Stomach (tissue), 9 donors: Measurements from ENCODE around the gene CEP78. TPM values are rescaled to one million over a fixed set of nuclear protein-coding genes. Genes with fewer than 3 reads are reported as not detected.

Experiments used
- DNase-seq, 2 donors: peaks; one replicate each; pipeline versions ENCODE4 v3.0.0 to v3.0.0-alpha.2; 2013 to 2019
- H3K27ac ChIP-seq, 5 donors: fragments of 200-600 bp in 4 of 5; sonication (generic) in 4 of 5; one replicate each; pipeline ENCODE4 v1.5.1; 2013 to 2019; ENCODE audit warnings: mild to moderate bottlenecking in 1 of 5, moderate library complexity in 1 of 5
- H3K27me3 ChIP-seq, 3 donors: fragments of 200-600 bp; sonication (generic); one replicate each; pipeline ENCODE4 v1.5.1; 2017 to 2019; ENCODE audit warnings: mixed run types in 1 of 3
- H3K36me3 ChIP-seq, 4 donors: fragments of 200-600 bp; sonication (generic); 1 replicate in 3 of 4; 2 replicates in 1 of 4; pipeline ENCODE4 v1.5.1; 2016 to 2019
- H3K4me1 ChIP-seq, 4 donors: fragments of 200-600 bp; sonication (generic); one replicate each; pipeline ENCODE4 v1.5.1; 2016 to 2019
- H3K4me3 ChIP-seq, 4 donors: fragments of 200-600 bp; sonication (generic) in 3 of 4; one replicate each; pipeline ENCODE4 v1.5.1; 2016 to 2019; ENCODE audit warnings: mild to moderate bottlenecking in 1 of 4
- H3K9me3 ChIP-seq, 4 donors: fragments of 200-600 bp; sonication (generic); one replicate each; pipeline ENCODE4 v1.5.1; 2016 to 2019
- EP300 ChIP-seq: sonication (generic); formaldehyde crosslinking; IDR thresholded peaks from one replicate; pipeline ENCODE4 v1.6.1; 2017; ENCODE audit warnings: antibody characterized with exemption
- POLR2A ChIP-seq, 4 donors: fragments of 450-650 bp; IDR thresholded peaks; one replicate each; pipeline ENCODE4 v1.6.1; 2016; ENCODE audit warnings: antibody characterized with exemption in 4 of 4, control low read depth in 2 of 4, mild to moderate bottlenecking in 1 of 4, moderate library complexity in 1 of 4
- POLR2AphosphoS5 ChIP-seq, 3 donors: sonication (generic); formaldehyde crosslinking; IDR thresholded peaks; one replicate each; pipeline ENCODE4 v1.6.1; 2016; ENCODE audit warnings: antibody characterized with exemption in 3 of 3
- WGBS, 5 donors: extraction: QIAGEN DNeasy Blood & Tissue Kit in 3 of 5; methylation state at CpG; one replicate each; pipeline versions ENCODE4 v1.1.5 to v1.1.7; 2013 to 2018; 5-methylcytosine and 5-hydroxymethylcytosine counted together
- intact Hi-C: fragments of 100-400 bp; cut with DNase I; formaldehyde crosslinking; loops from one replicate; pipeline ENCODE4 v1.15.1; 2023; ENCODE audit warnings: low total_unique reads
- polyA plus RNA-seq, 3 donors: library from polyadenylated mRNA; stranded (reverse); fragments of 200-250 nt; gene quantifications; one replicate each; pipeline ENCODE4 v1.2.3, GENCODE V29; 2013
- total RNA-seq, 5 donors: library from RNA; depleted of rRNA; stranded (reverse); fragments of >200 nt; gene quantifications; one replicate each; pipeline versions ENCODE4 v1.1.0 to v1.2.3, GENCODE V29; 2014 to 2016
- TF ChIP-seq, protein P1 (sequence below), 7 experiments: fragments of 450-650 bp in 4 of 7; fragments of 200-600 bp in 3 of 7; sonication (generic) in 3 of 7; IDR thresholded peaks; one replicate each; pipeline ENCODE4 v1.5.1; 2016 to 2019; ENCODE audit warnings: antibody characterized with exemption in 7 of 7, control low read depth in 2 of 7, mild to moderate bottlenecking in 1 of 7
- donor health status: healthy with polysubstance abuse.
- donor health status: Bipolar disorder and iron deficiency.
- donor health status: healthy.

The CEP78 gene
- total and polyA plus RNA-seq, 8 donors, result 3.5 to 34.1 (median 5.3) TPM

DNA sequence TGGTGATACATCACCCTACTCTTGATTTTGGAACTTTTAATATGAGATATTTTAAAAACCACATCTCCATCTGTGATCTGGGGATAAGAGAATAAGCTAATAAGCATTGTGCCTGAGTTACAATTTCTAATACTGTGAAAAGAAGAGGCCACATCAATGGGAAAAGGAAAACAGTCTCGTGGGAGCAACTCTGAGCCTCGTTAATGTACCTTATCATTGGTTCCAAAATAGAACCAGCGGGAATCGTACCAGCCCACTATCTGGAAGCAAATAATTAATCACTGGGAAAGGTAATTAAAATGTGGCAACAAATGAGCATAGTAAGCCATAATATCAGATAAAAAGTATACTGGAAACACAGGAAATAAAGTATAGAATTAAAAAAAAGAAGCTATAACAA, 28.0 kb upstream of the CEP78 start:
- 29 to 44% (median 38%) methylated on average over 4 of the region's 4 CpGs for WGBS, 5 donors
- TF ChIP-seq POLR2A (IDR thresholded peaks at IDR 0.05) (no peak), POLR2AphosphoS5 (IDR thresholded peaks at IDR 0.05) (no peak), EP300 (no peak)
- TF ChIP-seq, protein P1, sequence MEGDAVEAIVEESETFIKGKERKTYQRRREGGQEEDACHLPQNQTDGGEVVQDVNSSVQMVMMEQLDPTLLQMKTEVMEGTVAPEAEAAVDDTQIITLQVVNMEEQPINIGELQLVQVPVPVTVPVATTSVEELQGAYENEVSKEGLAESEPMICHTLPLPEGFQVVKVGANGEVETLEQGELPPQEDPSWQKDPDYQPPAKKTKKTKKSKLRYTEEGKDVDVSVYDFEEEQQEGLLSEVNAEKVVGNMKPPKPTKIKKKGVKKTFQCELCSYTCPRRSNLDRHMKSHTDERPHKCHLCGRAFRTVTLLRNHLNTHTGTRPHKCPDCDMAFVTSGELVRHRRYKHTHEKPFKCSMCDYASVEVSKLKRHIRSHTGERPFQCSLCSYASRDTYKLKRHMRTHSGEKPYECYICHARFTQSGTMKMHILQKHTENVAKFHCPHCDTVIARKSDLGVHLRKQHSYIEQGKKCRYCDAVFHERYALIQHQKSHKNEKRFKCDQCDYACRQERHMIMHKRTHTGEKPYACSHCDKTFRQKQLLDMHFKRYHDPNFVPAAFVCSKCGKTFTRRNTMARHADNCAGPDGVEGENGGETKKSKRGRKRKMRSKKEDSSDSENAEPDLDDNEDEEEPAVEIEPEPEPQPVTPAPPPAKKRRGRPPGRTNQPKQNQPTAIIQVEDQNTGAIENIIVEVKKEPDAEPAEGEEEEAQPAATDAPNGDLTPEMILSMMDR (IDR thresholded peaks at IDR 0.05), result no peak
- H3K27me3 ChIP-seq, result no peaks in the 10 kb centered on the region
- H3K27ac ChIP-seq, result no peak overlapping the region
- intact Hi-C loops, result no loop called here
- H3K36me3 ChIP-seq, result no peaks in the 10 kb centered on the region
- H3K4me1 ChIP-seq, result no peaks in the 10 kb centered on the region
- no peak for DNase-seq
- H3K9me3 ChIP-seq, result no peaks in the 10 kb centered on the region
- H3K4me3 ChIP-seq, result no peak overlapping the region

DNA sequence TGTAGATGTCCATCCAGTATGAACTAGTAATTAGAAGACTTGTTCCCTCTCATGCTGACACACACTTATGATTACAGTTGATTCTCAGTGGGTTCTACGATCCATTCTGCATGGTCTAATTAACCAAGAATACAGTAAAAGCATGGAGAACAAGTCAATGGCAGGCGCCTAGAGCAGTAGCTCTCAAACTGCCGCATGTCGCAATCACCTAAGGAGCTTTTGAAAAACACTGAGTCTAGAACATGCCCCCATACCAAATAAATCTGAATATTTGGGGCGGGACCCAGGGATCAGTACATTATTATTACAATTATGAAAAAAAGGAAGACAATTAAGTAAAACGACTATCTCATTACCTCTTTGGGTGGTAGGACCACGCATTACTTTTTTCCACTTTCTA, 26.7 kb upstream of the CEP78 start:
- Histone ChIP-seq H3K36me3 (no peaks in the 10 kb centered on the region), H3K4me1 (peaks cover 0 to 8% (median 2%) of the 10 kb centered on the region in 4 donors), H3K27ac (no peak overlapping the region), H3K27me3 (no peaks in the 10 kb centered on the region), H3K4me3 (no peak overlapping the region), H3K9me3 (no peaks in the 10 kb centered on the region)
- DNase-seq, result no peak
- intact Hi-C loops, result no loop called here
- TF ChIP-seq POLR2AphosphoS5 (IDR thresholded peaks at IDR 0.05) (no peak), POLR2A (IDR thresholded peaks at IDR 0.05) (no peak), EP300 (no peak)
- TF ChIP-seq, protein P1 (IDR thresholded peaks at IDR 0.05), result no peak
- 81 to 98% (median 97%) methylated on average over 7 of the region's 7 CpGs for WGBS, 5 donors

DNA sequence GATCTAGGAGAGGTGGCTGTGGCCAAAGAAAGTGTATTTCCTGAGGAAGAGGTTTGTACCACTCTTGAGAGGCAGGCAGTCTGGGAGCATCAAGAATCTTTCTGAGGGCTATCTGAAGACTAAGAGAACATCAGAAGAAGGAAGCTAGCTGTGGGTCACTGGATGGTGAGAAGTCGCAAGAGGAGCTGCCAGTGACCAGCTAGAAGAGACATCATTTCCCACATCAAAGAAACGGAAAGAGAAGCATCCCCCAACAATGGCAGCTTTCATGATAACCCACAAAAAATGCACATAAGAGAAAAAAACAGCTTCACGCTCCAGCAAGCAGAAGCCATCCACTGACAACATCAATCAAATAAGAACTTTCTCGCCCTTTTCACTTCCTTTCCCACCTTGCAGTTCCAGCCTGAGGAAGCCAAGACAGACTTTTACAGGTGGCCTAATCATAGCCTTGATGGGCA, 25.0 kb upstream of the CEP78 start:
- Histone ChIP-seq H3K27ac (no peak overlapping the region), H3K4me3 (no peak overlapping the region), H3K9me3 (no peaks in the 10 kb centered on the region), H3K27me3 (no peaks in the 10 kb centered on the region), H3K36me3 (no peaks in the 10 kb centered on the region), H3K4me1 (peaks cover 0 to 12% (median 3%) of the 10 kb centered on the region in 4 donors)
- 79 to 92% (median 85%) methylated on average over 4 of the region's 4 CpGs for WGBS, 5 donors
- TF ChIP-seq POLR2AphosphoS5 (IDR thresholded peaks at IDR 0.05), result no peak
- TF ChIP-seq, protein P1 (IDR thresholded peaks at IDR 0.05), result no peak
- intact Hi-C loops, result no loop called here
- peak in 1 of 2 donors; percentile 27 for DNase-seq

DNA sequence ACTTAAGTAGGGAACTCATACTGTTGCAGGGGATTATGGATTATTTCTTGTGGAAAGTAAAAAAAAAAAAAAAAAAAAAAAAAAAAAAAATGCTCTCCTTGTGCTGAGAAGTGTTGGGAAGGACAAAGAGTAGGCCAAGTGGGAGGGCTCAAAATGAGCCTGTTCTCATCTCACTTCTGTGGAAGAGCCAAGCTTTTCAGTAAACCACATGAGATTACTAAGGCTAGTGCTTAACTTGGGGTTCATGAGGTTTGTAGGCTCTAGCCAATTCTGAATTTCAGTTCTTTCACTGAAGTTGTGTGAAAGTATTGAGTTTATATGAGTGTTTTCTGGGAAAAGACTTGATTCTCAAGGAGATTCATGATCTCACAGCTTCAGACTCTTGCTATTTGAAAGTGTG, 23.0 kb upstream of the CEP78 start:
- Histone ChIP-seq H3K4me1 (peaks cover 0 to 12% (median 3%) of the 10 kb centered on the region in 4 donors), H3K9me3 (no peaks in the 10 kb centered on the region), H3K27ac (no peak overlapping the region), H3K36me3 (no peaks in the 10 kb centered on the region), H3K4me3 (no peak overlapping the region), H3K27me3 (no peaks in the 10 kb centered on the region)
- no peak for TF ChIP-seq EP300
- TF ChIP-seq, protein P1 (IDR thresholded peaks at IDR 0.05), result no peak
- TF ChIP-seq POLR2A (IDR thresholded peaks at IDR 0.05), result no peak
- TF ChIP-seq POLR2AphosphoS5 (IDR thresholded peaks at IDR 0.05), result no peak
- peak in 1 of 2 donors; percentile 26 for DNase-seq
- intact Hi-C loops, result no loop called here
